ENCODE results near the gene FAM193B.
"Not testable (repeated sequence)": the region's sequence is repeated elsewhere in the genome, so short reads cannot be mapped to it uniquely, and the experiment has no call there.

DNA sequence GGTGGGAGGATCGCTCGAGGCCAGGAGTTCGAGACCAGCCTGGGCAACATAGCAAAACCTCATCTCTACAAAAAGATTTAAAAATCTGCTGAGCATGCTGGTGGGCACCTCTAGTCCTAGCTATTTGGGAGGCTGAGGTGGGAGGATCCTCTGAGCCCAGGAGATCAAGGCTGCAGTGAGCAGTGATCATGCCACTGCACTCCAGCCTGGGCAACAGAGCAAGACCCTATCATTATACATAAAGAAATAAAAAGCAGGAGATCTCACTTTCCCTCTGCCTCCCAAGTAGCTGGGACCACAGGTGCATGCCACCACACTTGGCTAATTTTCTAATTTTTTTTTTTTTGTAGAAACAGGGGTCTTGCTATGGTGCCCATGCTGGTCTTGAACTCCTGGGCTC lies 68.6 kb downstream of the FAM193B start:
- TF ChIP-seq TAF1, POLR2AphosphoS5, POLR2A, POU2F2 (IDR thresholded peaks at IDR 0.05; ENCODE audit: low read depth, low read length): not testable (repeated sequence)

Measured in GM12891 (cell line).